A549 (cell line): Measurements from ENCODE around the gene C5. TPM values are rescaled to one million over a fixed set of nuclear protein-coding genes. Genes with fewer than 3 reads are reported as not detected.

Experiments used
- ATAC-seq, 2 experiments: fragments of 200-7000 bp in 1 of 2; fragments of >200 bp in 1 of 2; cut with Nextera tagmentation in 1 of 2; cut with Tn5 transposase in 1 of 2; 3 replicates each; pipeline versions ENCODE4 v1.8.0 to v1.9.1; 2018 to 2020; ENCODE audit warnings: mild to moderate bottlenecking in 1 of 2, moderate library complexity in 1 of 2
- CTCF ChIA-PET: fragments of 300-600 bp; sonication (Branson Sonifier 250); formaldehyde crosslinking; extraction: SDS; loops from one replicate; lab custom pipeline; 2021; ENCODE audit warnings: antibody characterized with exemption, inconsistent platforms; lab: Yijun Ruan, JAX
- POLR2A ChIA-PET: fragments of 350-600 bp; formaldehyde crosslinking; extraction: SDS; loops from one replicate; lab custom pipeline; 2021; ENCODE audit warnings: antibody characterized with exemption, inconsistent platforms; lab: Yijun Ruan, JAX
- DNase-seq, 2 experiments: peaks; one replicate each; pipeline versions ENCODE4 v3.0.0 to v3.0.0-alpha.2; 2011 to 2016; ENCODE audit warnings: low read depth in 1 of 2, low spot score in 1 of 2
- FAIRE-seq: peaks from 2 replicates; lab custom pipeline; 2011; peaks lifted over from hg19 to GRCh38; lab: Jason Lieb, UNC
- H3K27ac ChIP-seq, 2 experiments: fragments of >200 bp; sonication (Bioruptor Twin); formaldehyde crosslinking; 3 replicates each; pipeline ENCODE4 v1.5.1; 2016 to 2017
- H3K4me1 ChIP-seq: fragments of >200 bp; sonication (Bioruptor Twin); formaldehyde crosslinking; 3 replicates; pipeline ENCODE4 v1.6.1; 2016
- H3K4me2 ChIP-seq: fragments of >200 bp; sonication (Bioruptor Twin); formaldehyde crosslinking; 3 replicates; pipeline ENCODE4 v1.6.1; 2016
- H3K4me3 ChIP-seq: fragments of >200 bp; sonication (Bioruptor Twin); formaldehyde crosslinking; 3 replicates; pipeline ENCODE4 v1.5.1; 2016
- H3K9me3 ChIP-seq: fragments of >200 bp; sonication (Bioruptor Twin); formaldehyde crosslinking; 3 replicates; pipeline ENCODE4 v1.6.1; 2016
- CBX8 ChIP-seq: fragments of 200-600 bp; sonication (generic); IDR thresholded peaks from 2 replicates; pipeline ENCODE4 v1.6.1; 2016
- CEBPB ChIP-seq, 2 experiments: fragments of >200 bp in 1 of 2; sonication (Bioruptor Twin) in 1 of 2; formaldehyde crosslinking in 1 of 2; IDR thresholded peaks; 2 replicates each; pipeline ENCODE4 v1.6.1; 2012 to 2016
- CHD2 ChIP-seq: fragments of 150-350 bp; IDR thresholded peaks from 2 replicates; pipeline ENCODE4 v1.6.1; 2014; ENCODE audit warnings: low read length; ENCODE audit not compliant: partially characterized antibody
- CHD4 ChIP-seq: fragments of 200-600 bp; sonication (generic); IDR thresholded peaks from 2 replicates; pipeline ENCODE4 v1.6.1; 2016; ENCODE audit warnings: antibody characterized with exemption, mild to moderate bottlenecking, borderline replicate concordance
- EHMT2 ChIP-seq: fragments of 200-600 bp; sonication (generic); IDR thresholded peaks from 2 replicates; pipeline ENCODE4 v1.6.1; 2016; ENCODE audit warnings: antibody characterized with exemption, low read depth, mild to moderate bottlenecking, moderate library complexity
- EP300 ChIP-seq, 2 experiments: fragments of >200 bp; sonication (Bioruptor Twin); formaldehyde crosslinking; IDR thresholded peaks; 2 replicates in 1 of 2; 3 replicates in 1 of 2; pipeline ENCODE4 v1.6.1; 2016 to 2017
- FOSB ChIP-seq: fragments of 250-450 bp; sonication (Bioruptor Pico); IDR thresholded peaks from 2 replicates; pipeline ENCODE4 v1.5.0; 2020; ENCODE audit warnings: mild to moderate bottlenecking, moderate library complexity
- FOSL2 ChIP-seq, 2 experiments: fragments of 450-650 bp in 1 of 2; fragments of >200 bp in 1 of 2; sonication (Bioruptor Twin) in 1 of 2; formaldehyde crosslinking; IDR thresholded peaks; 2 replicates each; pipeline versions ENCODE4 v1.5.0 to v1.6.1; 2016 to 2020; ENCODE audit warnings: mild to moderate bottlenecking in 1 of 2, moderate library complexity in 1 of 2
- FOXS1 ChIP-seq: fragments of 250-450 bp; sonication (Bioruptor Pico); IDR thresholded peaks from 2 replicates; pipeline ENCODE4 v1.5.0; 2020; ENCODE audit warnings: mild to moderate bottlenecking, moderate library complexity
- GATA3 ChIP-seq: IDR thresholded peaks from 2 replicates; pipeline ENCODE4 v1.6.1; 2012; ENCODE audit warnings: borderline replicate concordance
- HDAC2 ChIP-seq: fragments of 200-600 bp; sonication (generic); IDR thresholded peaks from 2 replicates; pipeline ENCODE4 v1.6.1; 2016
- HOXB13 ChIP-seq: fragments of 250-450 bp; sonication (Bioruptor Pico); IDR thresholded peaks from 2 replicates; pipeline ENCODE4 v1.5.0; 2020; ENCODE audit warnings: low read depth, mild to moderate bottlenecking, moderate library complexity
- KDM1A ChIP-seq: fragments of 200-600 bp; sonication (generic); IDR thresholded peaks from 2 replicates; pipeline ENCODE4 v1.6.1; 2016; ENCODE audit warnings: low read depth, mild to moderate bottlenecking
- MAZ ChIP-seq: fragments of 150-350 bp; IDR thresholded peaks from 2 replicates; pipeline ENCODE4 v1.6.1; 2014; ENCODE audit warnings: antibody characterized with exemption, low read depth, low read length, borderline replicate concordance
- NFE2L2 ChIP-seq: fragments of 150-350 bp; conservative IDR thresholded peaks from 2 replicates; pipeline ENCODE4 v1.6.1; 2014; ENCODE audit warnings: low read length
- NR3C1 ChIP-seq: fragments of >200 bp; sonication (Bioruptor Twin); formaldehyde crosslinking; IDR thresholded peaks from 3 replicates; pipeline ENCODE4 v1.6.1; 2017
- POLR2A ChIP-seq: IDR thresholded peaks from 2 replicates; pipeline ENCODE4 v1.6.1; 2012; ENCODE audit warnings: mild to moderate bottlenecking, low read length
- RAD21 ChIP-seq, 2 experiments: fragments of >200 bp in 1 of 2; sonication (Bioruptor Twin) in 1 of 2; formaldehyde crosslinking in 1 of 2; IDR thresholded peaks in 1 of 2; conservative IDR thresholded peaks in 1 of 2; 2 replicates in 1 of 2; 3 replicates in 1 of 2; pipeline ENCODE4 v1.6.1; 2012 to 2018; ENCODE audit warnings: inconsistent platforms in 1 of 2
- RARB ChIP-seq: fragments of 250-450 bp; sonication (Bioruptor Pico); IDR thresholded peaks from 2 replicates; pipeline ENCODE4 v1.8.0; 2021; ENCODE audit warnings: mild to moderate bottlenecking, moderate library complexity
- RFX5 ChIP-seq: fragments of 450-650 bp; IDR thresholded peaks from 2 replicates; pipeline ENCODE4 v1.7.1; 2014; ENCODE audit warnings: antibody characterized with exemption, mild to moderate bottlenecking, moderate library complexity
- RNF2 ChIP-seq: fragments of 200-600 bp; sonication (generic); IDR thresholded peaks from 2 replicates; pipeline ENCODE4 v1.6.1; 2016; ENCODE audit warnings: low read depth, mild to moderate bottlenecking, antibody characterized with exemption, moderate library complexity, borderline replicate concordance
- TFCP2L1 ChIP-seq: fragments of 250-450 bp; sonication (Bioruptor Pico); IDR thresholded peaks from 2 replicates; pipeline ENCODE4 v1.5.0; 2021; ENCODE audit warnings: mild to moderate bottlenecking
- ZC3H11A ChIP-seq: fragments of 450-650 bp; IDR thresholded peaks from 2 replicates; pipeline ENCODE4 v1.6.1; 2014; ENCODE audit warnings: antibody characterized with exemption, mild to moderate bottlenecking
- ZSCAN20 ChIP-seq: fragments of 250-450 bp; sonication (Bioruptor Pico); IDR thresholded peaks from 2 replicates; pipeline ENCODE4 v1.8.0; 2022; ENCODE audit warnings: mild to moderate bottlenecking, moderate library complexity
- WGBS: methylation state at CpG from one replicate; pipeline ENCODE4 v1.1.6; 2017; ENCODE audit errors: missing lambda C conversion rate; 5-methylcytosine and 5-hydroxymethylcytosine counted together
- polyA plus RNA-seq, 4 experiments: library from polyadenylated mRNA; depleted of rRNA in 3 of 4; stranded (reverse); fragments of >200 nt; fragmentation: RNase III in 1 of 4; extraction: RNeasy Plus Mini Kit Qiagen cat#74134 plus additional on column Dnase treatment in 1 of 4; gene quantifications; 2 replicates in 3 of 4; 3 replicates in 1 of 4; pipeline ENCODE4 v1.2.3, GENCODE V29; 2011 to 2017
- TF ChIP-seq, protein P1 (sequence below): fragments of 150-350 bp; IDR thresholded peaks from 2 replicates; pipeline ENCODE4 v1.6.1; 2014; ENCODE audit warnings: low read depth, mild to moderate bottlenecking, low read length
- TF ChIP-seq, protein P2 (sequence below): fragments of >200 bp; sonication (Bioruptor Twin); formaldehyde crosslinking; IDR thresholded peaks from 2 replicates; pipeline ENCODE4 v1.6.1; 2016
- TF ChIP-seq, protein P3 (sequence below): fragments of 200-600 bp; sonication (generic); IDR thresholded peaks from 2 replicates; pipeline ENCODE4 v1.6.1; 2016; ENCODE audit warnings: antibody characterized with exemption, mild to moderate bottlenecking, moderate library complexity
- TF ChIP-seq, protein P4 (sequence below): fragments of 250-450 bp; sonication (Bioruptor Pico); IDR thresholded peaks from 2 replicates; pipeline ENCODE4 v1.5.0; 2020; ENCODE audit warnings: low read depth, mild to moderate bottlenecking, moderate library complexity

C5 gene
- polyA plus RNA-seq, 2 of the 4 experiments (the other 2 are of a cell fraction) = 17.1 to 115 TPM

DNA sequence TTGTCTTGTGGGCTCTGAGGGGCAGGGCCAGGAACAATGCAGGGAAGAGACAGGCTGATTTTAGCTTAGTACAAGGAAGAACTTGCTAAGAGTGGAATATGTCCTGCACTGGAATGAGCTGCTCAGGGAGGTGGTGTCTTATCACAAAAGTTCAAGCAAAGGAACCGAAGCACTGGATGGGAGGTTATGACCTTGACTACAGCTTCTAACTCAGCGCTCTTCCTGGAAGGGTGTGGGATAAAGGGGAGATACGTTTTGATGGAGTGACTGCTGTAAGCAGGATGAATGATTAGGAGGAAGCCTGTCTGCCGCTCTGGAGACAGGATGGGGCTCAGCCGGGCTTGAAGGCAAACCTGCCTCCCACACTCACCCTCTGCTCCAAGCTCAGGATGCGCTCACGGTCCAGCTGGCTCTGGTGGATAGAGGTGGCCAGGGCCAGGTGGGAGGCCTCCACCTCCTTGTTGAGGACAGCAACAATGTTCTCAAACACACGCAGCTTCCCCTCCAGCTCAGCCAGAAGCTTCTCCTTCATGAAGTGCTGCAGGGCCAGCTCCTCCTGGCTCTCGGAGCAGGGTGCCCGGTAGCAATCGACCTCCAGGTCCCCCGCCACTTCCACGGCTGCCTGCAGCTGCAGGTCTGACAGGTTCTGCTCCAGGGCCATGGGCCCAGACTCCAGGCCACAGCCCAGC is 137.0 kb downstream of the C5 start:
- ChIA-PET CTCF (interaction anchor here (0.9 to 1.9 kb wide), 4 partner anchors 11 to 24 kb away, joined by 3 to 8 read pairs (median 4); no protein-coding TSS in a partner anchor), POLR2A (no interaction called here)
- Histone ChIP-seq H3K27ac (no peak overlapping the region), H3K4me2 (no peak overlapping the region), H3K4me3 (no peak overlapping the region), H3K4me1 (no peaks in the 10 kb centered on the region; the same call in 2 of the 3 replicates), H3K9me3 (no peaks in the 10 kb centered on the region)
- TF ChIP-seq KDM1A (no peak), GATA3 (no peak), FOSB (CRISPR knock-in tag) (no peak), RARB (CRISPR knock-in tag) (no peak), CHD2 (no peak), FOSL2 (IDR thresholded peaks at IDR 0.05) (no peak), FOSL2 (CRISPR knock-in tag; IDR thresholded peaks at IDR 0.05) (no peak)
- TF ChIP-seq, protein P1, sequence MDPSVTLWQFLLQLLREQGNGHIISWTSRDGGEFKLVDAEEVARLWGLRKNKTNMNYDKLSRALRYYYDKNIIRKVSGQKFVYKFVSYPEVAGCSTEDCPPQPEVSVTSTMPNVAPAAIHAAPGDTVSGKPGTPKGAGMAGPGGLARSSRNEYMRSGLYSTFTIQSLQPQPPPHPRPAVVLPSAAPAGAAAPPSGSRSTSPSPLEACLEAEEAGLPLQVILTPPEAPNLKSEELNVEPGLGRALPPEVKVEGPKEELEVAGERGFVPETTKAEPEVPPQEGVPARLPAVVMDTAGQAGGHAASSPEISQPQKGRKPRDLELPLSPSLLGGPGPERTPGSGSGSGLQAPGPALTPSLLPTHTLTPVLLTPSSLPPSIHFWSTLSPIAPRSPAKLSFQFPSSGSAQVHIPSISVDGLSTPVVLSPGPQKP = no peak
- DNase-seq (no peak), FAIRE-seq (no peak), ATAC-seq (no peak)
- 80% methylated on average over 13 of the region's 13 CpGs for WGBS

DNA sequence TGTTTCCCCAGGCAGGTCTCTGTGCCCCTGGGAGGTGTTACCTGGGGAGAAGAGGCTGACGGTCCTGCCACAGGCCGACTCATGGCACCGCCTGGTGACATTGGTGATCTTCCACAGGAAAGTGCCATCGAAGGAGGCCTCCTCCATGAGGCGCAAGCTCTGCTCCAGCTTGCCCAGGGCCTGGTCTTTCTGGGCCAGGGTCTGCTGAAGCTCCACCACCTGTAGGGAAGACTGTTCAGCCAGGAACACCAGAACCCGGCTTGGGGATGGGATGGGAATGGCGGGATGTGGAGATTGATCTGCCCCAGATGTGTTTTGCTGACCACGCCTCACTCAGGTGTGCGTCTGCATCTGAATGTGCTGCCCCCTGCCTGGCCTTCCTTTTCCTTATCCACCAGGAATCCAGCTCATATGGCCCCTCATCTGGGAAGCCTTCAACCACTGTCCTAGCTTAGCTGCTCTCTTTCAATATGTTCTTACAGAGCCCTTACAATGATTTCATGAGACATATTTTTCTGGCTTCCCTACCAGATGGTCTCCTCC is 138.7 kb downstream of the C5 start:
- no peak for ATAC-seq
- WGBS = 87% methylated on average over 6 of the region's 9 CpGs

DNA sequence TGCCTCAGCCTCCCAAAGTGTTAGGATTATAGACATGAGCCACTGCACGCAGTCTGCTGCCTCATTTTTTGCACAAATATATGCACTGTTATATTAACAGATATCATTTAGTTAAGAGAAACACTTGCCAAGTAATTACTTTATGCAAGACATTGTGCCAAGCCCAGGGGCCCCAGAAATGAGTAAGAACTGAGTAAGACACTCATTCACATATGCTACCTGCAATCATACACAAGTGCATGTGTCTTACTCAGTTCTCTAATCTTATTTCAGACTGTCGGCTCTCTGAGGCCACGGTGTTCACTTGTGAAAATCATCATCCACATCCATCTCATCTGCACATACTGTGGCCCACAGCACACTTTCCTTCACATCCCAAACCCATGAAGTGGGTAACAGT is 139.4 kb downstream of the C5 start:
- Histone ChIP-seq H3K4me3 (no peak overlapping the region), H3K4me2 (no peak overlapping the region), H3K9me3 (no peaks in the 10 kb centered on the region), H3K4me1 (no peaks in the 10 kb centered on the region), H3K27ac (no peak overlapping the region)
- CTCF ChIA-PET = interaction anchor here (1.3 kb wide), 1 partner anchor 161 kb away, joined by 3 read pairs; no protein-coding TSS in a partner anchor
- POLR2A ChIA-PET = no interaction called here
- no peak for DNase-seq
- FAIRE-seq = no peak
- 79% methylated on average over 3 of the region's 3 CpGs for WGBS
- no peak for ATAC-seq
- TF ChIP-seq ZC3H11A = no peak
- TF ChIP-seq, protein P2, sequence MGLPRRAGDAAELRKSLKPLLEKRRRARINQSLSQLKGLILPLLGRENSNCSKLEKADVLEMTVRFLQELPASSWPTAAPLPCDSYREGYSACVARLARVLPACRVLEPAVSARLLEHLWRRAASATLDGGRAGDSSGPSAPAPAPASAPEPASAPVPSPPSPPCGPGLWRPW = no peak
- no peak for TF ChIP-seq MAZ
- TF ChIP-seq RNF2 = no peak
- no peak for TF ChIP-seq FOXS1 (CRISPR knock-in tag)
- no peak for TF ChIP-seq RAD21 (conservative IDR thresholded peaks at IDR 0.05 in 1 of 2, IDR thresholded peaks at IDR 0.05 in 1 of 2)
- no peak for TF ChIP-seq ZSCAN20
- no peak for TF ChIP-seq NR3C1
- no peak for TF ChIP-seq CHD2
- no peak for TF ChIP-seq HDAC2
- no peak for TF ChIP-seq EHMT2
- no peak for TF ChIP-seq TFCP2L1 (CRISPR knock-in tag)
- TF ChIP-seq, protein P3, sequence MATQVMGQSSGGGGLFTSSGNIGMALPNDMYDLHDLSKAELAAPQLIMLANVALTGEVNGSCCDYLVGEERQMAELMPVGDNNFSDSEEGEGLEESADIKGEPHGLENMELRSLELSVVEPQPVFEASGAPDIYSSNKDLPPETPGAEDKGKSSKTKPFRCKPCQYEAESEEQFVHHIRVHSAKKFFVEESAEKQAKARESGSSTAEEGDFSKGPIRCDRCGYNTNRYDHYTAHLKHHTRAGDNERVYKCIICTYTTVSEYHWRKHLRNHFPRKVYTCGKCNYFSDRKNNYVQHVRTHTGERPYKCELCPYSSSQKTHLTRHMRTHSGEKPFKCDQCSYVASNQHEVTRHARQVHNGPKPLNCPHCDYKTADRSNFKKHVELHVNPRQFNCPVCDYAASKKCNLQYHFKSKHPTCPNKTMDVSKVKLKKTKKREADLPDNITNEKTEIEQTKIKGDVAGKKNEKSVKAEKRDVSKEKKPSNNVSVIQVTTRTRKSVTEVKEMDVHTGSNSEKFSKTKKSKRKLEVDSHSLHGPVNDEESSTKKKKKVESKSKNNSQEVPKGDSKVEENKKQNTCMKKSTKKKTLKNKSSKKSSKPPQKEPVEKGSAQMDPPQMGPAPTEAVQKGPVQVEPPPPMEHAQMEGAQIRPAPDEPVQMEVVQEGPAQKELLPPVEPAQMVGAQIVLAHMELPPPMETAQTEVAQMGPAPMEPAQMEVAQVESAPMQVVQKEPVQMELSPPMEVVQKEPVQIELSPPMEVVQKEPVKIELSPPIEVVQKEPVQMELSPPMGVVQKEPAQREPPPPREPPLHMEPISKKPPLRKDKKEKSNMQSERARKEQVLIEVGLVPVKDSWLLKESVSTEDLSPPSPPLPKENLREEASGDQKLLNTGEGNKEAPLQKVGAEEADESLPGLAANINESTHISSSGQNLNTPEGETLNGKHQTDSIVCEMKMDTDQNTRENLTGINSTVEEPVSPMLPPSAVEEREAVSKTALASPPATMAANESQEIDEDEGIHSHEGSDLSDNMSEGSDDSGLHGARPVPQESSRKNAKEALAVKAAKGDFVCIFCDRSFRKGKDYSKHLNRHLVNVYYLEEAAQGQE = no peak

More for the DNA sequence above, 138.7 kb downstream of the C5 start:
- ChIA-PET CTCF (interaction anchor here (0.8 to 1.9 kb wide), 3 partner anchors 14 to 160 kb away, joined by 3 to 8 read pairs (median 3); no protein-coding TSS in a partner anchor), POLR2A (interaction anchor here (0.6 kb wide), 1 partner anchor 131 kb away, joined by 5 read pairs; no protein-coding TSS in a partner anchor)
- TF ChIP-seq CBX8 (no peak), MAZ (no peak), RFX5 (no peak), POLR2A (no peak), ZC3H11A (no peak), ZSCAN20 (no peak), FOSB (CRISPR knock-in tag) (no peak), EP300 (IDR thresholded peaks at IDR 0.05) (no peak), CHD4 (no peak), NFE2L2 (no peak), CEBPB (IDR thresholded peaks at IDR 0.05) (no peak), HOXB13 (CRISPR knock-in tag) (no peak)
- TF ChIP-seq, protein P4, sequence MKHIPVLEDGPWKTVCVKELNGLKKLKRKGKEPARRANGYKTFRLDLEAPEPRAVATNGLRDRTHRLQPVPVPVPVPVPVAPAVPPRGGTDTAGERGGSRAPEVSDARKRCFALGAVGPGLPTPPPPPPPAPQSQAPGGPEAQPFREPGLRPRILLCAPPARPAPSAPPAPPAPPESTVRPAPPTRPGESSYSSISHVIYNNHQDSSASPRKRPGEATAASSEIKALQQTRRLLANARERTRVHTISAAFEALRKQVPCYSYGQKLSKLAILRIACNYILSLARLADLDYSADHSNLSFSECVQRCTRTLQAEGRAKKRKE (CRISPR knock-in tag) = no peak
- TF ChIP-seq, protein P2 = no peak
- H3K4me3 ChIP-seq = no peak overlapping the region
- H3K27ac ChIP-seq = no peak overlapping the region
- no peaks in the 10 kb centered on the region for H3K9me3 ChIP-seq
- no peak overlapping the region for H3K4me2 ChIP-seq
- H3K4me1 ChIP-seq = no peaks in the 10 kb centered on the region
- FAIRE-seq (no peak), DNase-seq (no peak)
